Esophagus (tissue), 2 donors: ENCODE data around the gene MED29. TPM values are rescaled to one million over a fixed set of nuclear protein-coding genes. Genes with fewer than 3 reads are reported as not detected.
"Not testable (repeated sequence)": the region's sequence is repeated elsewhere in the genome, so short reads cannot be mapped to it uniquely, and the experiment has no call there.

Experiments used
- H3K27ac ChIP-seq, 2 donors: one replicate each; pipeline ENCODE4 v1.5.1; 2013; ENCODE audit warnings: low read depth in 2 of 2, mild to moderate bottlenecking in 2 of 2, inconsistent platforms in 1 of 2, low read length in 1 of 2, moderate library complexity in 1 of 2
- H3K27me3 ChIP-seq, 2 donors: one replicate each; pipeline ENCODE4 v1.6.1; 2013; ENCODE audit warnings: low read length in 2 of 2, control low read depth in 1 of 2, mild to moderate bottlenecking in 1 of 2; ENCODE audit not compliant: insufficient read depth in 2 of 2, control insufficient read depth in 1 of 2
- H3K36me3 ChIP-seq, 2 donors: one replicate each; pipeline ENCODE4 v1.6.1; 2013; ENCODE audit warnings: low read length in 1 of 2; ENCODE audit not compliant: control insufficient read depth in 2 of 2, insufficient read depth in 2 of 2
- H3K4me1 ChIP-seq, 2 donors: one replicate each; pipeline ENCODE4 v1.6.1; 2013; ENCODE audit warnings: low read length in 1 of 2; ENCODE audit not compliant: control insufficient read depth in 2 of 2, insufficient read depth in 2 of 2
- H3K4me3 ChIP-seq, 2 donors: one replicate each; pipeline ENCODE4 v1.5.1; 2013; ENCODE audit warnings: low read length in 2 of 2, mild to moderate bottlenecking in 2 of 2, low read depth in 1 of 2, moderate library complexity in 1 of 2
- H3K9me3 ChIP-seq, 2 donors: one replicate each; pipeline ENCODE4 v1.6.1; 2013; ENCODE audit warnings: mild to moderate bottlenecking in 2 of 2, low read depth in 1 of 2, low read length in 1 of 2, moderate library complexity in 1 of 2; ENCODE audit not compliant: control insufficient read depth in 2 of 2, insufficient read depth in 1 of 2
- WGBS, 2 donors: extraction: QIAGEN DNeasy Blood & Tissue Kit; methylation state at CpG; one replicate each; pipeline ENCODE4 v1.1.7; 2013; 5-methylcytosine and 5-hydroxymethylcytosine counted together
- polyA plus RNA-seq, 2 donors: library from polyadenylated mRNA; stranded (reverse); fragments of 200-250 nt; gene quantifications; one replicate each; pipeline ENCODE4 v1.2.3, GENCODE V29; 2013
- donor health status: healthy with polysubstance abuse.
- donor health status: Bipolar disorder and iron deficiency.

The MED29 gene
- polyA plus RNA-seq, 2 donors = 15.6 to 22.7 TPM

DNA sequence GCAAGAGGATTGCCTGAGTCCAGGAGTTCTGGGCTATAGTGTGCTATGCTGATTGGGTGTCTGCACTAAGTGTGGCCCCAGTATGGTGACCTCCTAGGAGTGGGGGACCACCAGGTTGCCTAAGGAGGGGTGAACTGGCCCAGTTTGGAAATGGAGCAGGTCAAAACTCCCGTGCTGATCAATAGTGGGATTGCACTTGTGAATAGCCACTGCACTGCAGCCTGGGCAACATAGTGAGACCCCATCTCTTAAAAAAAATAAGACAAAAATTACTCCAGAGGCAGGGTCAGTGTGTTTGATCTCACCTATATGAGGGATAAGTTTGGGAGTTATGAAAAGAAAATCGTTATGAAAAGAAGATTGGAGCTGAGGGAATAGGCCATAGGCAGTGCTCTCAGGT lies 22.0 kb upstream of the MED29 start:
- no peak overlapping the region for H3K4me3 ChIP-seq
- peaks cover 0 to 6% of the 10 kb centered on the region in 2 donors for H3K4me1 ChIP-seq
- peaks cover 6 to 21% of the 10 kb centered on the region in 2 donors for H3K36me3 ChIP-seq
- no peaks in the 10 kb centered on the region for H3K27me3 ChIP-seq
- H3K27ac ChIP-seq = no peak overlapping the region
- WGBS, 2 donors = 85 to 88% methylated on average over 2 of the region's 2 CpGs
- H3K9me3 ChIP-seq = no peaks in the 10 kb centered on the region

DNA sequence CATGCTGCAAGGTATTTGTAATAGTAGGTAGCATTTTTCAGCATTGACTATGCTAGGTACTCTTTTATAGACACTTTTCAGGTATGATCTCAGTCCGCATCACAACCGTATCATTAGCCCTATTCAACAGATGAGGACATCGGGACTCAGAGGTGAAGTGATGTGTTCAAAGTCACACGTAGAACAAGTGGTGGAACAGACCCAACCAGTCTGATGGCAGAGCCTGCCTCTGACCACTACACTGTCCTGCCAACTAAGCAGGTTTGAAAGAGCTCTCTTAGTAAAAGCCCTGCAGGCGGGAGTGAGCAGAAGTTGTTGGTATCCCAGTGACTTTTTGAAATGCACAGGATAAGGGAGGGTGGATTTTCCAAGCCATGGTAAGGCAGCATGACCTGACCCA lies 20.4 kb upstream of the MED29 start:
- 80 to 82% methylated on average over 5 of the region's 5 CpGs for WGBS, 2 donors
- H3K27me3 ChIP-seq = no peaks in the 10 kb centered on the region
- no peaks in the 10 kb centered on the region for H3K9me3 ChIP-seq
- H3K27ac ChIP-seq = peak overlapping the region; percentile 45 to 84
- peaks cover 0 to 6% of the 10 kb centered on the region in 2 donors for H3K4me1 ChIP-seq
- peaks cover 9 to 27% of the 10 kb centered on the region in 2 donors for H3K36me3 ChIP-seq
- H3K4me3 ChIP-seq = no peak overlapping the region

DNA sequence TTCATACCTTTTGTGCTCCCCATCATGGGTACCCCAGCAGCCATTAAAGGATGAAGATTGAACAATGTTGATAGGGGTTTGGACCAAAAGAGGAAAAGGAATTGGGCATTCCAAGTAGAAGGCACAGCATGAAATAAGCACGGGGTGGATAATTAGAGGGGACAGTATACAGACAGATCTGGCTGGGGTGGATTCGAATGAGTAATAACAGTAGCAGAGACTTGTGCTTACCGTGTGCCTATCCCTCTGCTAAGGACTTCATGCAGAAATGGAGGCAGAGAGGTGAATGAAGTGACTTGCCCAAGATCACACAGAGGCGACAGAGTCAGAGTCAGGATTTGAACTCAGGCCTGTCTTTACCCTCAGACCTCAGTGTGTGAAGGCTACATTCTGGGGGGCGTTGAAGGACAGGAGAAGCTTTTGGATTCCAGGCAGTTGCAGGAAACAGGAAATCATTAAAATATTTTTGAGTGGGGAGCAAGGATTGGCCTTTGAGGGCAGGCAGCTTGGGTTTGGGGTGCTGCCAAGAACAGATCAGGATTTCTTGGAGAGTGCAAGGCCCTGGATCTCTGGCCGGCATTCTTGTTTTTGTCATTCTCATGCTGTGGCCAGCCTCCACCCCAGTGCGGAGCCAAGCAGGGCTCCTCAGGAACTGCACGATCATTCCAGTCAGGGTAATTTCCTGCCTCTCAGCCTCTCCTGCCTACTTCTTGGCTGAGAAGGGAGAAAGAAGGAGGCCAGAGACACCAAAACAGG lies 19.0 kb upstream of the MED29 start:
- Histone ChIP-seq H3K4me3 (no peak overlapping the region), H3K36me3 (peaks cover 14 to 40% of the 10 kb centered on the region in 2 donors), H3K27me3 (no peaks in the 10 kb centered on the region), H3K27ac (peak overlapping the region; percentile 87 to 93), H3K9me3 (no peaks in the 10 kb centered on the region), H3K4me1 (peaks cover 0 to 6% of the 10 kb centered on the region in 2 donors)
- 49 to 56% methylated on average over 8 of the region's 8 CpGs for WGBS, 2 donors

DNA sequence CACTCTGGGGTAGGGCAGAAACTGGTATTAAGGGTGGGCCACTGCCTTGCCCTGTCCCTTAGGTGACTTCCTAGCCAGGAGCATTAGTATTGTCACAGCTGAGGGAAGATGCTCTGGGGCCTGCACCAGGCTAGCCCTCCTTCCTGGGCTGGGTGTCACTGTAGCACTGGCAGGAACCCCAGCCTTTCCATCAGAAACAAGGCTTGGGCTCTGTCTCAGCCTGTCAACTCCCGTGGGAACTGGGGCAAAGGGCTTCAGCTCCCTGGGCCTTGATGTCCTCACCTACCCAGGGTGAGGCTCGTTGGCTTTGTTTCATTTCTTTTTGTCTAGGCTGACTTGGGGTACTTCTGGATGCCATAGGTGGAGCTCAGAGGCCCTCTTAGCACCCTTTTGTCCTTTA lies 18.2 kb upstream of the MED29 start:
- 46 to 53% methylated on average over 2 of the region's 2 CpGs for WGBS, 2 donors
- Histone ChIP-seq H3K36me3 (peaks cover 18 to 47% of the 10 kb centered on the region in 2 donors), H3K27me3 (no peaks in the 10 kb centered on the region), H3K4me3 (no peak overlapping the region), H3K9me3 (no peaks in the 10 kb centered on the region), H3K27ac (peak overlapping the region; percentile 87 to 93), H3K4me1 (peaks cover 0 to 6% of the 10 kb centered on the region in 2 donors)

GRCh38 chr19:39375929-39376328 lies 15.2 kb upstream of the MED29 start:
- Histone ChIP-seq H3K4me1 (peaks cover 0 to 6% of the 10 kb centered on the region in 2 donors), H3K4me3 (no peak overlapping the region), H3K27ac (no peak overlapping the region), H3K9me3 (no peaks in the 10 kb centered on the region), H3K36me3 (peaks cover 20 to 58% of the 10 kb centered on the region in 2 donors), H3K27me3 (no peaks in the 10 kb centered on the region)

- Histone ChIP-seq H3K4me3 (no peak overlapping the region), H3K9me3 (no peaks in the 10 kb centered on the region), H3K27me3 (no peaks in the 10 kb centered on the region), H3K4me1 (peaks cover 0 to 6% of the 10 kb centered on the region in 2 donors), H3K36me3 (peaks cover 23 to 64% of the 10 kb centered on the region in 2 donors), H3K27ac (no peak overlapping the region)
- WGBS, 2 donors = 86 to 87% methylated on average over 18 of the region's 18 CpGs
These were observed 13.5 kb upstream of the MED29 start for GRCh38 chr19:39377373-39378362.

DNA sequence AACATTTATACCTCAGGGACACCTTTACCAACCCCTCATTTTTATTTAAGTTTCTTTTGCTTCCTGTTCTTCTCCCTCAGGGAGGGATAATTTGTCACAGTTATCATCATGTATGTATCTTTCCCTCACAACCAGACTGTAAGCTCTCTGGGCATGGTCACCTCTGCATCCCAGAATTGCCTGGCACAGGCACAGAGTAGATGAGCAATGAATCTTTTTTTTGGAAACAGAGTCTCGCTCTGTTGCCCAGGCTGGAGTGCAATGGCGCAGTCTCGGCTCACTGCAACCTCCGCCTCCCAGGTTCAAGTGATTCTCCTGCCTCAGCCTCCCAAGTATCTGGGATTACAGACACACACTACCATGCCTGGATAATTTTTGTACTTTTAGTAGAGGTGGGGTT lies 11.8 kb upstream of the MED29 start:
- not testable (repeated sequence) for H3K4me3 ChIP-seq, H3K27ac ChIP-seq, H3K27me3 ChIP-seq, H3K9me3 ChIP-seq, H3K4me1 ChIP-seq
- peaks cover 27 to 73% of the 10 kb centered on the region in 2 donors for H3K36me3 ChIP-seq
- 96 to 97% methylated on average over 4 of the region's 4 CpGs for WGBS, 2 donors

DNA sequence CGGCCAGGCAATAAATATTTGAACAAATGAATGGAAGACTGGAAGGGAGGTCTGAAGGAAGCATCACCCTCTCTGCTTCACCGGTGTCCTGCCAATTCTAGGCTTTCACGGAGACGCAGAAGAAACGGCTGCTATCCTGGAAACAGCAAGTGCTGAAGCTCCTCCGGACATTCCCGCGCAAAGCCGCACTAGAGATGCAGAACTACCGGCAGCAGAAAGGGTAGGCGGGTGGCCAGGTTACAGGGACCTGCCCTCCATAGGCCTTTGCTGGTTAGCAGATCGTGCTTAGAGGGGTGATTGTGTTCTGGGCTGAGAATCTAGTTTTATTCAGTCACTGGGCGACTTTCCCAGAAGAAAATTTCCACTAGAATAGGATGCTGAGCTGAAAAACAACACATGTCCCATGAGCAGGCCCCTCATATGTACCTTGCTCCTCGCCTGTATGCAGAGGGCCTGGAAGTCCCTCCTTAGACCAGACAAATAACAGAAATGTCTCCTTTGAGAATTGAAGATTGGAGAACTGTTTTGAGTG lies 11.2 kb upstream of the MED29 start:
- peaks cover 27 to 74% of the 10 kb centered on the region in 2 donors for H3K36me3 ChIP-seq
- H3K27ac ChIP-seq = no peak overlapping the region
- WGBS, 2 donors = 90 to 92% methylated on average over 14 of the region's 14 CpGs

More for the DNA sequence above, 11.2 kb upstream of the MED29 start:
- Histone ChIP-seq H3K4me3 (no peak overlapping the region), H3K9me3 (no peaks in the 10 kb centered on the region), H3K27me3 (no peaks in the 10 kb centered on the region), H3K4me1 (no peaks in the 10 kb centered on the region)
